Upper lobe of left lung (tissue), 4 donors: ENCODE data around the gene TMEM109.

ENCODE experiments used
- CTCF ChIP-seq, 6 experiments: fragments of 450-650 bp in 4 of 6; fragments of 200-600 bp in 2 of 6; sonication (generic) in 2 of 6; IDR thresholded peaks; one replicate each; pipeline ENCODE4 v1.5.1; 2016 to 2019; ENCODE audit warnings: antibody characterized with exemption in 6 of 6
- EP300 ChIP-seq, 4 donors: sonication (generic); formaldehyde crosslinking; IDR thresholded peaks; one replicate each; pipeline ENCODE4 v1.5.1; 2017; ENCODE audit warnings: antibody characterized with exemption in 4 of 4, control low read depth in 2 of 4
- POLR2A ChIP-seq, 4 donors: fragments of 450-650 bp; IDR thresholded peaks; one replicate each; pipeline ENCODE4 v1.5.1; 2016 to 2017; ENCODE audit warnings: antibody characterized with exemption in 4 of 4, mild to moderate bottlenecking in 2 of 4

- TF ChIP-seq CTCF (IDR thresholded peaks at IDR 0.05) (no peak), POLR2A (IDR thresholded peaks at IDR 0.05) (no peak), EP300 (IDR thresholded peaks at IDR 0.05) (no peak)
Observed at GRCh38 chr11:60897496-60897895, 16.5 kb upstream of the TMEM109 start.
